Measurements from ENCODE around the gene BRAP.

- TF ChIP-seq CTCF (IDR thresholded peaks at IDR 0.05): no peak
- TF ChIP-seq EZH2 (IDR thresholded peaks at IDR 0.05): no peak
- no peak for TF ChIP-seq EZH2phosphoT487 (IDR thresholded peaks at IDR 0.05)
These were observed 43.0 kb upstream of the BRAP start for GRCh38 chr12:111728795-111729194.

Data from neural progenitor cell (in vitro differentiated cells).